ENCODE measurements around the gene SYT12. TPM values are rescaled to one million over a fixed set of nuclear protein-coding genes. Genes with fewer than 3 reads are reported as not detected.

Gene SYT12
- total and polyA plus RNA-seq, 2 of the 13 experiments (the other 11 are each of a cell fraction or from before 2014, with no cell fraction given): 0.01 to 0.02 TPM

- DNase-seq (ENCODE audit: low spot score) (no peak), FAIRE-seq (no peak), ATAC-seq (no peak)
- TF ChIP-seq KDM5B (CRISPR knock-in tag; IDR thresholded peaks at IDR 0.05; ENCODE audit: borderline replicate concordance) (no peak), ARID2 (CRISPR knock-in tag; IDR thresholded peaks at IDR 0.05; ENCODE audit: borderline replicate concordance) (no peak), BHLHE40 (IDR thresholded peaks at IDR 0.05; ENCODE audit: low read length) (no peak), ZNF577 (CRISPR knock-in tag; IDR thresholded peaks at IDR 0.05; ENCODE audit: borderline replicate concordance, low read depth) (no peak), ZNF614 (CRISPR knock-in tag; IDR thresholded peaks at IDR 0.05; ENCODE audit: borderline replicate concordance) (no peak), ZBTB38 (CRISPR knock-in tag; IDR thresholded peaks at IDR 0.05) (no peak), ZNF850 (CRISPR knock-in tag; conservative IDR thresholded peaks at IDR 0.05) (no peak)
- TF ChIP-seq, protein P1, sequence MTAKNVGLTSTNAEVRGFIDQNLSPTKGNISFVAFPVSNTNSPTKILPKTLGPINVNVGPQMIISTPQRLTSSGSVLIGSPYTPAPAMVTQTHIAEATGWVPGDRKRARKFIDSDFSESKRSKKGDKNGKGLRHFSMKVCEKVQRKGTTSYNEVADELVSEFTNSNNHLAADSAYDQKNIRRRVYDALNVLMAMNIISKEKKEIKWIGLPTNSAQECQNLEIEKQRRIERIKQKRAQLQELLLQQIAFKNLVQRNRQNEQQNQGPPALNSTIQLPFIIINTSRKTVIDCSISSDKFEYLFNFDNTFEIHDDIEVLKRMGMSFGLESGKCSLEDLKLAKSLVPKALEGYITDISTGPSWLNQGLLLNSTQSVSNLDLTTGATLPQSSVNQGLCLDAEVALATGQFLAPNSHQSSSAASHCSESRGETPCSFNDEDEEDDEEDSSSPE (CRISPR knock-in tag; IDR thresholded peaks at IDR 0.05): no peak
- H2AFZ ChIP-seq (ENCODE audit: low read length): no peak overlapping the region
- in situ Hi-C loops (cut with HindIII; ENCODE audit: extremely low pct_ligation_motif_present, low pct_unique_long_range_greater_than_20kb) (no loop called here), intact Hi-C loops (cut with micrococcal nuclease; ENCODE audit: unreplicated experiment) (no loop called here)
- no peaks in the 10 kb centered on the region for H3K9me3 ChIP-seq (ENCODE audit: low read length)
- no peak overlapping the region for H3K4me3 ChIP-seq (replicated peaks in 1 of 3; ENCODE audit: insufficient read depth in 1 of 3, low read depth in 2 of 3, low read length in 3 of 3)
- POLR2A ChIA-PET: no interaction called here
- H3K4me2 ChIP-seq (ENCODE audit: low read depth, low read length): no peak overlapping the region
- 54% methylated on average over 7 of the region's 7 CpGs for WGBS (ENCODE audit: low lambda C conversion rate)
- BruUV-seq (replicated peaks): no TSS peak
- H3K79me2 ChIP-seq (ENCODE audit: insufficient read depth, low read length): no peaks in the 10 kb centered on the region
- CTCF ChIA-PET (ENCODE audit: low intra/inter-chr PET ratio, low total read pairs): no interaction called here
- H3K27me3 ChIP-seq (ENCODE audit: control insufficient read depth in 1 of 2, insufficient read depth in 2 of 2, low read length in 2 of 2): no peaks in the 10 kb centered on the region
- H3K4me1 ChIP-seq (ENCODE audit: insufficient read depth, low read length): peaks cover 50% of the 10 kb centered on the region
- no peak overlapping the region for H3K27ac ChIP-seq (ENCODE audit: extremely low read length, insufficient read depth, low read length)
- no peak overlapping the region for H3K9ac ChIP-seq (ENCODE audit: insufficient read depth, low read depth, low read length)
- H3K36me3 ChIP-seq (replicated peaks in 1 of 2; ENCODE audit: control insufficient read depth in 1 of 2, insufficient read depth in 2 of 2, low read length in 2 of 2): no peaks in the 10 kb centered on the region
- no peaks in the 10 kb centered on the region for H4K20me1 ChIP-seq (ENCODE audit: insufficient read depth, low read length)
Measured at GRCh38 chr11:66999555-66999954, 23.4 kb upstream of the SYT12 start.

GRCh38 chr11:67001332-67001731, 21.6 kb upstream of the SYT12 start:
- no peaks in the 10 kb centered on the region for H3K9me3 ChIP-seq (ENCODE audit: low read length)
- H3K4me3 ChIP-seq (replicated peaks in 1 of 3; ENCODE audit: insufficient read depth in 1 of 3, low read depth in 2 of 3, low read length in 3 of 3): no peak overlapping the region
- WGBS (ENCODE audit: low lambda C conversion rate): 21% methylated on average over 5 of the region's 5 CpGs
- in situ Hi-C loops (cut with HindIII; ENCODE audit: extremely low pct_ligation_motif_present, low pct_unique_long_range_greater_than_20kb): no loop called here
- intact Hi-C loops (cut with micrococcal nuclease; ENCODE audit: unreplicated experiment): no loop called here
- no peak for TF ChIP-seq ZNF260 (CRISPR knock-in tag; IDR thresholded peaks at IDR 0.05; ENCODE audit: borderline replicate concordance, low read depth)
- peak; percentile 76 for TF ChIP-seq ZNF629 (CRISPR knock-in tag; conservative IDR thresholded peaks at IDR 0.05)
- no peak for TF ChIP-seq ZHX1 (CRISPR knock-in tag; IDR thresholded peaks at IDR 0.05; ENCODE audit: low read depth)
- no peak overlapping the region for H2AFZ ChIP-seq (ENCODE audit: low read length)
- no peak overlapping the region for H3K9ac ChIP-seq (ENCODE audit: insufficient read depth, low read depth, low read length)
- ATAC-seq: no peak
- no peak overlapping the region for H3K4me2 ChIP-seq (ENCODE audit: low read depth, low read length)
- BruUV-seq (replicated peaks): no TSS peak
- no peaks in the 10 kb centered on the region for H3K79me2 ChIP-seq (ENCODE audit: insufficient read depth, low read length)
- DNase-seq (ENCODE audit: low spot score): no peak
- CTCF ChIA-PET (ENCODE audit: low intra/inter-chr PET ratio, low total read pairs): no interaction called here
- H3K4me1 ChIP-seq (ENCODE audit: insufficient read depth, low read length): peaks cover 52% of the 10 kb centered on the region
- POLR2A ChIA-PET: no interaction called here
- H4K20me1 ChIP-seq (ENCODE audit: insufficient read depth, low read length): no peaks in the 10 kb centered on the region
- H3K27me3 ChIP-seq (ENCODE audit: control insufficient read depth in 1 of 2, insufficient read depth in 2 of 2, low read length in 2 of 2): no peaks in the 10 kb centered on the region
- no peak overlapping the region for H3K27ac ChIP-seq (ENCODE audit: extremely low read length, insufficient read depth, low read length)
- no peak for FAIRE-seq
- no peaks in the 10 kb centered on the region for H3K36me3 ChIP-seq (replicated peaks in 1 of 2; ENCODE audit: control insufficient read depth in 1 of 2, insufficient read depth in 2 of 2, low read length in 2 of 2)

All from HepG2 (cell line).